A673 (cell line): ENCODE data around the gene TLE4.

Experiments
- CTCF ChIP-seq: fragments of 300-800, 200-600 bp; sonication (generic); conservative IDR thresholded peaks from 2 replicates; pipeline ENCODE4 v1.5.1; 2017; ENCODE audit warnings: low read depth, mild to moderate bottlenecking, antibody characterized with exemption, low read length, moderate library complexity, mixed read lengths
- EZH2 ChIP-seq: fragments of 200-600 bp; sonication (generic); IDR thresholded peaks from 2 replicates; pipeline ENCODE4 v1.6.1; 2017; ENCODE audit warnings: borderline replicate concordance, low read depth, mild to moderate bottlenecking, mixed read lengths, antibody characterized with exemption, low read length; ENCODE audit not compliant: poor library complexity, severe bottlenecking

- TF ChIP-seq EZH2 = no peak
- TF ChIP-seq CTCF = no peak
Measured at GRCh38 chr9:79744521-79744920, 172.8 kb downstream of the TLE4 start.
